ENCODE data around the gene OR8K5.

- TF ChIP-seq POLR2A (IDR thresholded peaks at IDR 0.05; ENCODE audit: low read depth, low read length) (no peak), ELK1 (IDR thresholded peaks at IDR 0.05; ENCODE audit: borderline replicate concordance, low read depth, low read length) (no peak), RAD21 (IDR thresholded peaks at IDR 0.05; ENCODE audit: low read length) (no peak), CEBPB (IDR thresholded peaks at IDR 0.05; ENCODE audit: low read depth, low read length) (no peak), NFE2L2 (IDR thresholded peaks at IDR 0.05; ENCODE audit: low read depth, low read length) (no peak), SMC3 (IDR thresholded peaks at IDR 0.05; ENCODE audit: low read depth, low read length) (no peak), MAZ (IDR thresholded peaks at IDR 0.05; ENCODE audit: borderline replicate concordance, low read depth, low read length) (no peak), CHD1 (IDR thresholded peaks at IDR 0.05; ENCODE audit: low read depth, low read length) (no peak)
- TF ChIP-seq, protein P1, sequence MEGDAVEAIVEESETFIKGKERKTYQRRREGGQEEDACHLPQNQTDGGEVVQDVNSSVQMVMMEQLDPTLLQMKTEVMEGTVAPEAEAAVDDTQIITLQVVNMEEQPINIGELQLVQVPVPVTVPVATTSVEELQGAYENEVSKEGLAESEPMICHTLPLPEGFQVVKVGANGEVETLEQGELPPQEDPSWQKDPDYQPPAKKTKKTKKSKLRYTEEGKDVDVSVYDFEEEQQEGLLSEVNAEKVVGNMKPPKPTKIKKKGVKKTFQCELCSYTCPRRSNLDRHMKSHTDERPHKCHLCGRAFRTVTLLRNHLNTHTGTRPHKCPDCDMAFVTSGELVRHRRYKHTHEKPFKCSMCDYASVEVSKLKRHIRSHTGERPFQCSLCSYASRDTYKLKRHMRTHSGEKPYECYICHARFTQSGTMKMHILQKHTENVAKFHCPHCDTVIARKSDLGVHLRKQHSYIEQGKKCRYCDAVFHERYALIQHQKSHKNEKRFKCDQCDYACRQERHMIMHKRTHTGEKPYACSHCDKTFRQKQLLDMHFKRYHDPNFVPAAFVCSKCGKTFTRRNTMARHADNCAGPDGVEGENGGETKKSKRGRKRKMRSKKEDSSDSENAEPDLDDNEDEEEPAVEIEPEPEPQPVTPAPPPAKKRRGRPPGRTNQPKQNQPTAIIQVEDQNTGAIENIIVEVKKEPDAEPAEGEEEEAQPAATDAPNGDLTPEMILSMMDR (conservative IDR thresholded peaks at IDR 0.05; ENCODE audit: low read depth, low read length) = no peak
These were observed 7.8 kb downstream of the OR8K5 start for GRCh38 chr11:56152333-56152732.
